DMS53 treated with DMSO at 0.1 percent for 48 hours (cell line): ENCODE results near the gene PDAP1.
A peak's percentile ranks its signal among the peaks of the same experiment; 100 is the strongest.
"Not testable (repeated sequence)": the region's sequence is repeated elsewhere in the genome, so short reads cannot be mapped to it uniquely, and the experiment has no call there.

Experiments
- DNase-seq: peaks from one replicate; lab custom pipeline; 2025; ENCODE audit not compliant: unreplicated experiment; lab: John Stamatoyannopoulos, UW

Gene PDAP1

GRCh38 chr7:99380032-99380822 is 28.2 kb downstream of the PDAP1 start:
- no peak for DNase-seq

GRCh38 chr7:99379693-99380031 is 28.7 kb downstream of the PDAP1 start:
- not testable (repeated sequence) for DNase-seq

- DNase-seq = no peak
Measured at GRCh38 chr7:99379043-99379577, 29.3 kb downstream of the PDAP1 start.

GRCh38 chr7:99375070-99375807 is 33.2 kb downstream of the PDAP1 start:
- DNase-seq = peak; percentile 52

GRCh38 chr7:99374111-99375064 is 34.0 kb downstream of the PDAP1 start, which contains the start of gene ARPC1B:
ARPC1B (plus strand) TSS chr7:99374730; CDS start chr7:99385715, 10,985 bp downstream.
- peak; percentile 84 for DNase-seq

- peak; percentile 42 for DNase-seq
Measured at GRCh38 chr7:99373091-99374066, 35.0 kb downstream of the PDAP1 start.

- peak; percentile 89 for DNase-seq
Measured at GRCh38 chr7:99372275-99373090, 35.9 kb downstream of the PDAP1 start.

- no peak for DNase-seq
Measured at GRCh38 chr7:99371376-99371920, 36.9 kb downstream of the PDAP1 start.

GRCh38 chr7:99369767-99370391 is 38.5 kb downstream of the PDAP1 start:
- no peak for DNase-seq

- DNase-seq = no peak
Measured at GRCh38 chr7:99368750-99369389, 39.5 kb downstream of the PDAP1 start.

- no peak for DNase-seq
Measured at GRCh38 chr7:99366646-99367045, 41.8 kb downstream of the PDAP1 start.

GRCh38 chr7:99365318-99366141 is 42.9 kb downstream of the PDAP1 start:
- DNase-seq = no peak

GRCh38 chr7:99363286-99363685 is 45.1 kb downstream of the PDAP1 start:
- DNase-seq = no peak

- DNase-seq = no peak
Measured at GRCh38 chr7:99362801-99363200, 45.6 kb downstream of the PDAP1 start.

GRCh38 chr7:99359465-99360154 is 48.8 kb downstream of the PDAP1 start:
- DNase-seq = no peak

- DNase-seq = not testable (repeated sequence)
Measured at GRCh38 chr7:99358521-99358920, 49.9 kb downstream of the PDAP1 start.
